A549 treated with AZD9567 at 1 μM for 4 hours (cell line): Measurements from ENCODE around the gene DEFB131B. TPM values are rescaled to one million over a fixed set of nuclear protein-coding genes. Genes with fewer than 3 reads are reported as not detected.

Source experiments
- total RNA-seq: library from RNA; stranded (reverse); fragments of 200-300 nt; extraction: Qiagen RNA extraction; gene quantifications from 5 replicates; pipeline ENCODE4 v1.2.3, GENCODE V29; 2022; ENCODE audit not compliant: insufficient read depth

Gene DEFB131B
- not detected in 5 replicates for total RNA-seq

GRCh38 chr11:71878059-71878458 lies at the start of gene DEFB131B:
TSS of gene DEFB131B (plus strand) at chr11:71878453. CDS start at chr11:71878453, 0 bp downstream.

GRCh38 chr11:71832811-71833210 lies 45.4 kb upstream of the DEFB131B start, which contains the start of gene DEFB108B:
TSS of gene DEFB108B (plus strand) at chr11:71833200. CDS start at chr11:71833200, 0 bp downstream.

GRCh38 chr11:71927820-71928736 lies 49.8 kb downstream of the DEFB131B start, which contains the start of gene XNDC1N:
TSS of gene XNDC1N (minus strand) at chr11:71928594. CDS start at chr11:71923353, 5,241 bp downstream.

GRCh38 chr11:71928737-71929443 lies 50.6 kb downstream of the DEFB131B start, which contains the start of gene RNF121:
TSS of gene RNF121 (plus strand) at chr11:71929046. CDS start at chr11:71929062, 16 bp downstream.

Other genes starting within 250 kb of the DEFB131B start
- not detected in 5 replicates for gene DEFB108B, start 45.3 kb upstream of the DEFB131B start, total RNA-seq
- 2.4 to 4.9 TPM (median 2.7 TPM) in 5 replicates for gene XNDC1N, start 50.1 kb downstream of the DEFB131B start, total RNA-seq
- gene RNF121, start 50.6 kb downstream of the DEFB131B start, total RNA-seq, result 43.5 to 46.1 TPM (median 44.4 TPM) in 5 replicates
- gene IL18BP, start 120.5 kb downstream of the DEFB131B start, total RNA-seq, result 1.6 to 4.3 TPM (median 4.0 TPM) in 5 replicates
- 49.9 to 69.2 TPM (median 65.1 TPM) in 5 replicates for gene NUMA1, start 202.1 kb downstream of the DEFB131B start, total RNA-seq
- 7.8 to 9.8 TPM (median 9.3 TPM) in 5 replicates for gene LRRC51, start 202.4 kb downstream of the DEFB131B start, total RNA-seq
- 109 to 149 TPM (median 132 TPM) in 5 replicates for gene LAMTOR1, start 224.8 kb downstream of the DEFB131B start, total RNA-seq
- gene TOMT, start 227.5 kb downstream of the DEFB131B start, total RNA-seq, result not detected in 5 replicates
- 62.2 to 89.8 TPM (median 84.0 TPM) in 5 replicates for gene ANAPC15, start 234.2 kb downstream of the DEFB131B start, total RNA-seq